SK-N-SH treated with all-trans-retinoic acid at 6 μM for 48 hours (cell line): ENCODE measurements around the gene AK1.

Experiments
- ATAC-seq: fragments of 200-7000 bp; cut with Tn5 transposase; 3 replicates; pipeline ENCODE4 v1.9.1; 2020; ENCODE audit warnings: mild to moderate bottlenecking, moderate library complexity
- ARNTL ChIP-seq: fragments of 450-650 bp; formaldehyde crosslinking; IDR thresholded peaks from 2 replicates; pipeline ENCODE4 v1.5.0; 2020; ENCODE audit warnings: low read depth, mild to moderate bottlenecking, moderate library complexity, borderline replicate concordance
- BACH2 ChIP-seq: fragments of 250-450 bp; sonication (Bioruptor Pico); IDR thresholded peaks from 2 replicates; pipeline ENCODE4 v1.9.0; 2021; ENCODE audit warnings: mild to moderate bottlenecking, borderline replicate concordance
- CREB5 ChIP-seq: fragments of 250-450 bp; sonication (Bioruptor Pico); IDR thresholded peaks from 2 replicates; pipeline ENCODE4 v1.5.1; 2020; ENCODE audit warnings: low read depth, mild to moderate bottlenecking, moderate library complexity
- CSDC2 ChIP-seq: fragments of 250-450 bp; sonication (Bioruptor Pico); IDR thresholded peaks from 2 replicates; pipeline ENCODE4 v1.5.0; 2020; ENCODE audit warnings: mild to moderate bottlenecking, moderate library complexity
- GLIS3 ChIP-seq: fragments of 250-450 bp; sonication (Bioruptor Pico); IDR thresholded peaks from 2 replicates; pipeline ENCODE4 v1.5.0; 2020; ENCODE audit warnings: mild to moderate bottlenecking, moderate library complexity
- ISL1 ChIP-seq: fragments of 250-450 bp; sonication (Bioruptor Pico); IDR thresholded peaks from 2 replicates; pipeline ENCODE4 v2.1.2; 2022; ENCODE audit warnings: mild to moderate bottlenecking, moderate library complexity
- OSR1 ChIP-seq: fragments of 250-450 bp; sonication (Bioruptor Pico); IDR thresholded peaks from 2 replicates; pipeline ENCODE4 v1.8.0; 2022; ENCODE audit warnings: moderate library complexity, mild to moderate bottlenecking, inconsistent platforms
- PATZ1 ChIP-seq: fragments of 250-450 bp; sonication (Bioruptor Pico); IDR thresholded peaks from 2 replicates; pipeline ENCODE4 v1.8.0; 2020; ENCODE audit warnings: mild to moderate bottlenecking, moderate library complexity, borderline replicate concordance
- POU6F1 ChIP-seq: fragments of 250-450 bp; sonication (Bioruptor Pico); IDR thresholded peaks from 2 replicates; pipeline ENCODE4 v1.8.0; 2021; ENCODE audit warnings: low read depth, mild to moderate bottlenecking, moderate library complexity, borderline replicate concordance
- RARB ChIP-seq: fragments of 250-450 bp; sonication (Bioruptor Pico); IDR thresholded peaks from 2 replicates; pipeline ENCODE4 v1.8.0; 2021; ENCODE audit warnings: mild to moderate bottlenecking, moderate library complexity
- SNAI2 ChIP-seq: fragments of 250-450 bp; sonication (Bioruptor Pico); IDR thresholded peaks from 2 replicates; pipeline ENCODE4 v1.5.0; 2020; ENCODE audit warnings: mild to moderate bottlenecking, moderate library complexity
- TCF4 ChIP-seq: fragments of 250-450 bp; sonication (Bioruptor Pico); IDR thresholded peaks from 2 replicates; pipeline ENCODE4 v1.8.0; 2021; ENCODE audit warnings: mild to moderate bottlenecking, moderate library complexity, borderline replicate concordance
- TOX ChIP-seq: fragments of 250-450 bp; sonication (Bioruptor Pico); IDR thresholded peaks from 2 replicates; pipeline ENCODE4 v1.8.0; 2021; ENCODE audit warnings: mild to moderate bottlenecking, moderate library complexity, borderline replicate concordance
- ZFP3 ChIP-seq: fragments of 250-450 bp; sonication (Bioruptor Pico); IDR thresholded peaks from 2 replicates; pipeline ENCODE4 v1.5.0; 2020; ENCODE audit warnings: mild to moderate bottlenecking, moderate library complexity
- ZNF565 ChIP-seq: fragments of 450-650 bp; formaldehyde crosslinking; conservative IDR thresholded peaks from 2 replicates; pipeline ENCODE4 v1.5.0; 2020; ENCODE audit warnings: low read depth, mild to moderate bottlenecking, moderate library complexity
- ZNF8 ChIP-seq: fragments of 450-650 bp; formaldehyde crosslinking; IDR thresholded peaks from 2 replicates; pipeline ENCODE4 v1.5.0; 2020; ENCODE audit warnings: mild to moderate bottlenecking, moderate library complexity
- TF ChIP-seq, protein P1 (sequence below): fragments of 250-450 bp; sonication (Bioruptor Pico); IDR thresholded peaks from 2 replicates; pipeline ENCODE4 v1.5.1; 2021; ENCODE audit warnings: mild to moderate bottlenecking, moderate library complexity

The AK1 gene

GRCh38 chr9:127844821-127845359 is 32.6 kb downstream of the AK1 start:
- no peak for ATAC-seq
- TF ChIP-seq ISL1 (CRISPR knock-in tag) (no peak), PATZ1 (no peak), TCF4 (CRISPR knock-in tag) (no peak), CSDC2 (CRISPR knock-in tag) (no peak), ZNF565 (CRISPR knock-in tag) (no peak), TOX (no peak), ZNF8 (no peak), ARNTL (CRISPR knock-in tag) (no peak), BACH2 (CRISPR knock-in tag) (no peak), GLIS3 (CRISPR knock-in tag) (no peak), SNAI2 (CRISPR knock-in tag) (no peak), POU6F1 (no peak)
- TF ChIP-seq, protein P1, sequence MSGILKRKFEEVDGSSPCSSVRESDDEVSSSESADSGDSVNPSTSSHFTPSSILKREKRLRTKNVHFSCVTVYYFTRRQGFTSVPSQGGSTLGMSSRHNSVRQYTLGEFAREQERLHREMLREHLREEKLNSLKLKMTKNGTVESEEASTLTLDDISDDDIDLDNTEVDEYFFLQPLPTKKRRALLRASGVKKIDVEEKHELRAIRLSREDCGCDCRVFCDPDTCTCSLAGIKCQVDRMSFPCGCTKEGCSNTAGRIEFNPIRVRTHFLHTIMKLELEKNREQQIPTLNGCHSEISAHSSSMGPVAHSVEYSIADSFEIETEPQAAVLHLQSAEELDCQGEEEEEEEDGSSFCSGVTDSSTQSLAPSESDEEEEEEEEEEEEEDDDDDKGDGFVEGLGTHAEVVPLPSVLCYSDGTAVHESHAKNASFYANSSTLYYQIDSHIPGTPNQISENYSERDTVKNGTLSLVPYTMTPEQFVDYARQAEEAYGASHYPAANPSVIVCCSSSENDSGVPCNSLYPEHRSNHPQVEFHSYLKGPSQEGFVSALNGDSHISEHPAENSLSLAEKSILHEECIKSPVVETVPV (CRISPR knock-in tag), result no peak
- TF ChIP-seq, all 23 proteins: peak for 0

- TF ChIP-seq TCF4 (CRISPR knock-in tag), result no peak
- no peak for TF ChIP-seq OSR1 (CRISPR knock-in tag)
- TF ChIP-seq CSDC2 (CRISPR knock-in tag), result no peak
- no peak for TF ChIP-seq CREB5
- no peak for TF ChIP-seq ZFP3 (CRISPR knock-in tag)
- no peak for TF ChIP-seq PATZ1
- no peak for TF ChIP-seq ZNF8
- TF ChIP-seq RARB (CRISPR knock-in tag), result no peak
- no peak for TF ChIP-seq POU6F1
- no peak for ATAC-seq
These were observed 36.2 kb downstream of the AK1 start for GRCh38 chr9:127841087-127841835.

DNA sequence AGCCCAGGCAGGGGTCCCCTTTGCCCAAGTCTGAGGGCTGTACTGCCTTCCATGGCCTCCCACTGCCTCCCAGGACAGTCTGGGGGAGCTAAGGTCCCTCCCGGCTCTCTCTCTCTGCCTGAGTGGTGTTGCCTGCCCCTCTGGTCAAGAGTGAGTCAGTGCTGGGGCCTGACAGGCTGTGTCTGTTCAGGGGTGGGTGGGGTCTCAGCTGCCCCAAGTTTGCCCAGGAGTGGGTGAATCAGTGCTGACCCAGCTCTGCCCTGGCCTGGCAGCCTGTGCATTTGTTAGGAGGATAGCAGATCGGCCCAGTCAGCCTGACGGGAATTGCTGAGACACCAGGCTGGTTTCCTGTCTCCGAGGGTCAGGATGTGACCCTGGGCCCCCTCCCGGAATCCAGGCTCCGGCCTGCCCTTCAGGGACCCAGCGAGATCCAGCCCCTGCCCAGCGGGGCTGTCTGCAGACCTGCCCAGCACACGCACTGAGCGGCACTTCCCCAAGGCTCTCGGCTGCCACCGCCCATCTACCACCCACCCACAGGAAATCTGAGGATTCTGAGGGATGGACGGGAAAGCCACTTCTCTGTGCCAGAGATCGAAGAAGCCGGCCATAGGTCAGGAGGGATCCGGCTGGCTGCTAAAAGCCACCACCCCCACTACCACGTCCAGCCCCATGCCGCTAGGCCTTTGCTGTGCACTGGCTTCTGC is 38.9 kb downstream of the AK1 start:
- peak; percentile 96 for ATAC-seq
- TF ChIP-seq BACH2 (CRISPR knock-in tag) (no peak), OSR1 (CRISPR knock-in tag) (no peak), ZNF565 (CRISPR knock-in tag) (no peak), POU6F1 (no peak), PATZ1 (no peak)
